MCF 10A (cell line): ENCODE data around the gene SLC5A8. TPM values are rescaled to one million over a fixed set of nuclear protein-coding genes. Genes with fewer than 3 reads are reported as not detected.

ENCODE experiments used
- BruUV-seq: library from RNA; stranded (reverse); fragments of 400-500 nt; replicated peaks from 2 replicates; lab custom pipeline; 2021; lab: Mats Ljungman, UMichigan
- CTCF ChIA-PET: fragments of 300-600 bp; sonication (Branson Sonifier 250); formaldehyde crosslinking; extraction: SDS; loops from one replicate; lab custom pipeline; 2021; ENCODE audit warnings: antibody characterized with exemption, inconsistent platforms; lab: Yijun Ruan, JAX
- POLR2A ChIA-PET: fragments of 300-600, 350-650 bp; sonication (Branson Sonifier 250); formaldehyde crosslinking; extraction: SDS; loops from one replicate; lab custom pipeline; 2020; ENCODE audit warnings: antibody characterized with exemption, inconsistent platforms; lab: Yijun Ruan, JAX
- DNase-seq: peaks from one replicate; pipeline ENCODE4 v3.0.0-alpha.2; 2018; ENCODE audit not compliant: unreplicated experiment
- H3K27ac Mint-ChIP-seq: one replicate; pipeline ENCODE4 v1.8.0; 2022; ENCODE audit warnings: mild to moderate bottlenecking, low read depth, mixed read lengths; ENCODE audit not compliant: unreplicated experiment
- H3K27me3 Mint-ChIP-seq: one replicate; pipeline ENCODE4 v1.8.0; 2022; ENCODE audit warnings: mixed read lengths; ENCODE audit not compliant: insufficient read depth, unreplicated experiment
- H3K36me3 Mint-ChIP-seq: one replicate; pipeline ENCODE4 v1.8.0; 2022; ENCODE audit warnings: mild to moderate bottlenecking, moderate library complexity, mixed read lengths; ENCODE audit not compliant: insufficient read depth, unreplicated experiment
- H3K4me1 Mint-ChIP-seq: one replicate; pipeline ENCODE4 v1.8.0; 2022; ENCODE audit warnings: mixed read lengths; ENCODE audit not compliant: insufficient read depth, unreplicated experiment
- H3K4me3 Mint-ChIP-seq: one replicate; pipeline ENCODE4 v1.8.0; 2022; ENCODE audit warnings: mild to moderate bottlenecking, moderate library complexity, mixed read lengths; ENCODE audit not compliant: unreplicated experiment
- H3K9me3 Mint-ChIP-seq: one replicate; pipeline ENCODE4 v1.8.0; 2022; ENCODE audit warnings: mixed read lengths; ENCODE audit not compliant: unreplicated experiment
- intact Hi-C: fragments of 100-400 bp; cut with micrococcal nuclease; formaldehyde crosslinking; loops from 2 replicates; pipeline ENCODE4 v1.14.1; 2022
- total RNA-seq: library from RNA; stranded (reverse); gene quantifications from 2 replicates; pipeline ENCODE4 v1.2.3, GENCODE V29; 2022
- TF ChIP-seq, protein P1 (sequence below): fragments of 200-600 bp; IDR thresholded peaks from one replicate; pipeline ENCODE4 v1.8.0; 2022; ENCODE audit warnings: antibody characterized with exemption, mild to moderate bottlenecking; ENCODE audit not compliant: unreplicated experiment

SLC5A8 gene
- total RNA-seq, 1 experiment from 2014 or later = not detected

DNA sequence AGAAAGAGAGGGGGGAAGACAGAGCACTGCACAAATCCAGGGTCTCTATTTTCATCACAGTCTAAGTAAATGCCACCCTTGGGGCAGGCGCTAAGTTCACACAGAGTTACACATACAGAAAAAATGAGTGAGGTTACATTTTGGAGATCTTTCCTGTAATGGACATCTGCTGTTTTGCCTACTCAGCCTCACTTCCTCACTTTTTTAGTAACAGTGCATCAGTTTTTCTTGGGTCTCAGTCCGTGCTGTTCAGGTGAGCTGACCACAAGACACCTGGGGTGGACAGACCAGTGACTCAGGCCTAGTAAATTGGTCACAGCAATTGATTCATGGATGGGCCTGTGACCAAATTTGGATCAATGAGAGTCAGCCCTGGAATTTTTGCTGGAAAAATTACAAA lies 33.6 kb upstream of the SLC5A8 start:
- no peak for DNase-seq
- Mint-ChIP-seq H3K27ac (no peak overlapping the region), H3K36me3 (no peaks in the 10 kb centered on the region), H3K27me3 (no peaks in the 10 kb centered on the region), H3K9me3 (no peaks in the 10 kb centered on the region), H3K4me1 (no peaks in the 10 kb centered on the region), H3K4me3 (no peak overlapping the region)
- intact Hi-C loops = no loop called here
- ChIA-PET CTCF (interaction anchor here (0.7 kb wide), 1 partner anchor 373 kb away, joined by 4 read pairs; no protein-coding TSS in a partner anchor), POLR2A (no interaction called here)
- TF ChIP-seq, protein P1, sequence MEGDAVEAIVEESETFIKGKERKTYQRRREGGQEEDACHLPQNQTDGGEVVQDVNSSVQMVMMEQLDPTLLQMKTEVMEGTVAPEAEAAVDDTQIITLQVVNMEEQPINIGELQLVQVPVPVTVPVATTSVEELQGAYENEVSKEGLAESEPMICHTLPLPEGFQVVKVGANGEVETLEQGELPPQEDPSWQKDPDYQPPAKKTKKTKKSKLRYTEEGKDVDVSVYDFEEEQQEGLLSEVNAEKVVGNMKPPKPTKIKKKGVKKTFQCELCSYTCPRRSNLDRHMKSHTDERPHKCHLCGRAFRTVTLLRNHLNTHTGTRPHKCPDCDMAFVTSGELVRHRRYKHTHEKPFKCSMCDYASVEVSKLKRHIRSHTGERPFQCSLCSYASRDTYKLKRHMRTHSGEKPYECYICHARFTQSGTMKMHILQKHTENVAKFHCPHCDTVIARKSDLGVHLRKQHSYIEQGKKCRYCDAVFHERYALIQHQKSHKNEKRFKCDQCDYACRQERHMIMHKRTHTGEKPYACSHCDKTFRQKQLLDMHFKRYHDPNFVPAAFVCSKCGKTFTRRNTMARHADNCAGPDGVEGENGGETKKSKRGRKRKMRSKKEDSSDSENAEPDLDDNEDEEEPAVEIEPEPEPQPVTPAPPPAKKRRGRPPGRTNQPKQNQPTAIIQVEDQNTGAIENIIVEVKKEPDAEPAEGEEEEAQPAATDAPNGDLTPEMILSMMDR = no peak
- BruUV-seq = no TSS peak

DNA sequence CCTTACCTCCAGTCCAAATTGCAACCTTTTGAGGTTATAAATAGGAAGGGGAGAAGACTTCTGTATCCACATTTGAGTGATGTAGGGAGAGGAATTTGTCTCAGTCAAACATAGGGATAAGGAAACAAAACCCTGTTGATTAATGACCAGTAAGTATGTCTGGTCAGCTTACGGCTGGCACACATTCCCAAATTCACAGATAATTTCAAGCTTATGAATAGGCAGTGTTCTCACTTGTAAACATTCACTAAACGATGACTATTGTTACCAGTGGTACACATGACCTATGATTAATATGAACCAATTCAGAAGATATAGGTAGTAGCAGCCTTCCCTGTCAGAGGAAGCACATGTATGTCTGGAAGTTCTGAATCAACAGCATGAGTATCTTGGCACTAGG lies 33.0 kb upstream of the SLC5A8 start:
- TF ChIP-seq, protein P1 = no peak
- Mint-ChIP-seq H3K4me1 (no peaks in the 10 kb centered on the region), H3K36me3 (no peaks in the 10 kb centered on the region), H3K27ac (no peak overlapping the region), H3K4me3 (no peak overlapping the region), H3K27me3 (no peaks in the 10 kb centered on the region), H3K9me3 (no peaks in the 10 kb centered on the region)
- intact Hi-C loops = no loop called here
- CTCF ChIA-PET = no interaction called here
- no TSS peak for BruUV-seq
- POLR2A ChIA-PET = no interaction called here
- DNase-seq = no peak

- no peak for DNase-seq
- CTCF ChIA-PET = no interaction called here
- POLR2A ChIA-PET = no interaction called here
Observed at GRCh38 chr12:101238800-101239329, 28.8 kb upstream of the SLC5A8 start.

DNA sequence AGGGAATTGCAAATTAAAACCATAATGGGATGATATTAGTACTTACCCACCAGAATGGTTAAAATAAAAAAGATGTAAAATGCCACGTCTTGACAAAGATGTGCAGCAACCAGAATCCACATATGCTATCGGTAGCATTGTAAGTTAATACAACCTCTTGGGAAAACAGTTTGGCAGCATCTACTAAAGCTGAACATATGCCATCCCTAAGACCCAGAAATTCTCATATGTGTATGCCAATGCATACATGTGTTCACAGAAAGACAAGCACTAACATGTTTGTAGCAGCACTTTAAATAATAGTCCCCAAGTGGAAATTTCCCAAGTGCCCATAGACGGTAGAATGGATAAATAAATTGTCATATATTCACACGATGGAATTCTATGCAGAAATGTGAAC lies 28.3 kb upstream of the SLC5A8 start:
- ChIA-PET POLR2A (no interaction called here), CTCF (no interaction called here)
- TF ChIP-seq, protein P1 = no peak
- no TSS peak for BruUV-seq
- DNase-seq = no peak
- Mint-ChIP-seq H3K27me3 (no peaks in the 10 kb centered on the region), H3K4me1 (no peaks in the 10 kb centered on the region), H3K9me3 (no peaks in the 10 kb centered on the region), H3K27ac (no peak overlapping the region), H3K4me3 (no peak overlapping the region), H3K36me3 (no peaks in the 10 kb centered on the region)
- intact Hi-C loops = no loop called here

More at GRCh38 chr12:101238800-101239329, 28.8 kb upstream of the SLC5A8 start:
- TF ChIP-seq, protein P1 = no peak
- no peaks in the 10 kb centered on the region for H3K27me3 Mint-ChIP-seq
- BruUV-seq = no TSS peak
- no peak overlapping the region for H3K4me3 Mint-ChIP-seq
- intact Hi-C loops = no loop called here
- H3K9me3 Mint-ChIP-seq = no peaks in the 10 kb centered on the region
- H3K36me3 Mint-ChIP-seq = no peaks in the 10 kb centered on the region
- no peaks in the 10 kb centered on the region for H3K4me1 Mint-ChIP-seq
- H3K27ac Mint-ChIP-seq = no peak overlapping the region
